A549 (cell line): ENCODE measurements around the gene SLC39A11. TPM values are rescaled to one million over a fixed set of nuclear protein-coding genes. Genes with fewer than 3 reads are reported as not detected.

Experiments
- ATAC-seq, 2 experiments: fragments of 200-7000 bp in 1 of 2; fragments of >200 bp in 1 of 2; cut with Nextera tagmentation in 1 of 2; cut with Tn5 transposase in 1 of 2; 3 replicates each; pipeline versions ENCODE4 v1.8.0 to v1.9.1; 2018 to 2020; ENCODE audit warnings: mild to moderate bottlenecking in 1 of 2, moderate library complexity in 1 of 2
- CTCF ChIA-PET: fragments of 300-600 bp; sonication (Branson Sonifier 250); formaldehyde crosslinking; extraction: SDS; loops from one replicate; lab custom pipeline; 2021; ENCODE audit warnings: antibody characterized with exemption, inconsistent platforms; lab: Yijun Ruan, JAX
- POLR2A ChIA-PET: fragments of 350-600 bp; formaldehyde crosslinking; extraction: SDS; loops from one replicate; lab custom pipeline; 2021; ENCODE audit warnings: antibody characterized with exemption, inconsistent platforms; lab: Yijun Ruan, JAX
- DNase-seq, 2 experiments: peaks; one replicate each; pipeline versions ENCODE4 v3.0.0 to v3.0.0-alpha.2; 2011 to 2016; ENCODE audit warnings: low read depth in 1 of 2, low spot score in 1 of 2
- FAIRE-seq: peaks from 2 replicates; lab custom pipeline; 2011; peaks lifted over from hg19 to GRCh38; lab: Jason Lieb, UNC
- H3K27ac ChIP-seq, 2 experiments: fragments of >200 bp; sonication (Bioruptor Twin); formaldehyde crosslinking; 3 replicates each; pipeline ENCODE4 v1.5.1; 2016 to 2017
- H3K4me1 ChIP-seq: fragments of >200 bp; sonication (Bioruptor Twin); formaldehyde crosslinking; 3 replicates; pipeline ENCODE4 v1.6.1; 2016
- H3K4me2 ChIP-seq: fragments of >200 bp; sonication (Bioruptor Twin); formaldehyde crosslinking; 3 replicates; pipeline ENCODE4 v1.6.1; 2016
- H3K4me3 ChIP-seq: fragments of >200 bp; sonication (Bioruptor Twin); formaldehyde crosslinking; 3 replicates; pipeline ENCODE4 v1.5.1; 2016
- H3K9me3 ChIP-seq: fragments of >200 bp; sonication (Bioruptor Twin); formaldehyde crosslinking; 3 replicates; pipeline ENCODE4 v1.6.1; 2016
- CBX2 ChIP-seq: fragments of 200-600 bp; sonication (generic); IDR thresholded peaks from 2 replicates; pipeline ENCODE4 v1.6.1; 2016; ENCODE audit warnings: low read depth, mild to moderate bottlenecking, borderline replicate concordance
- CEBPB ChIP-seq, 2 experiments: fragments of >200 bp in 1 of 2; sonication (Bioruptor Twin) in 1 of 2; formaldehyde crosslinking in 1 of 2; IDR thresholded peaks; 2 replicates each; pipeline ENCODE4 v1.6.1; 2012 to 2016
- CHD2 ChIP-seq: fragments of 150-350 bp; IDR thresholded peaks from 2 replicates; pipeline ENCODE4 v1.6.1; 2014; ENCODE audit warnings: low read length; ENCODE audit not compliant: partially characterized antibody
- CHD4 ChIP-seq: fragments of 200-600 bp; sonication (generic); IDR thresholded peaks from 2 replicates; pipeline ENCODE4 v1.6.1; 2016; ENCODE audit warnings: antibody characterized with exemption, mild to moderate bottlenecking, borderline replicate concordance
- FOXS1 ChIP-seq: fragments of 250-450 bp; sonication (Bioruptor Pico); IDR thresholded peaks from 2 replicates; pipeline ENCODE4 v1.5.0; 2020; ENCODE audit warnings: mild to moderate bottlenecking, moderate library complexity
- HDAC2 ChIP-seq: fragments of 200-600 bp; sonication (generic); IDR thresholded peaks from 2 replicates; pipeline ENCODE4 v1.6.1; 2016
- HOXA7 ChIP-seq: fragments of 250-450 bp; sonication (Bioruptor Pico); IDR thresholded peaks from 2 replicates; pipeline ENCODE4 v1.5.0; 2020; ENCODE audit warnings: mild to moderate bottlenecking, moderate library complexity
- HOXB13 ChIP-seq: fragments of 250-450 bp; sonication (Bioruptor Pico); IDR thresholded peaks from 2 replicates; pipeline ENCODE4 v1.5.0; 2020; ENCODE audit warnings: low read depth, mild to moderate bottlenecking, moderate library complexity
- HOXB5 ChIP-seq: fragments of 250-450 bp; sonication (Bioruptor Pico); IDR thresholded peaks from 2 replicates; pipeline ENCODE4 v1.5.0; 2020; ENCODE audit warnings: mild to moderate bottlenecking, moderate library complexity
- JUN ChIP-seq, 2 experiments: fragments of >200 bp; sonication (Bioruptor Twin); formaldehyde crosslinking; IDR thresholded peaks; 2 replicates in 1 of 2; 3 replicates in 1 of 2; pipeline ENCODE4 v1.6.1; 2016 to 2017
- MAX ChIP-seq: IDR thresholded peaks from 2 replicates; pipeline ENCODE4 v1.6.1; 2012
- NPAS2 ChIP-seq: fragments of 250-450 bp; sonication (Bioruptor Pico); IDR thresholded peaks from 2 replicates; pipeline ENCODE4 v1.8.0; 2022; ENCODE audit warnings: mild to moderate bottlenecking, moderate library complexity, borderline replicate concordance
- NR3C1 ChIP-seq: fragments of >200 bp; sonication (Bioruptor Twin); formaldehyde crosslinking; IDR thresholded peaks from 3 replicates; pipeline ENCODE4 v1.6.1; 2017
- PHF8 ChIP-seq: fragments of 200-600 bp; sonication (generic); IDR thresholded peaks from 2 replicates; pipeline ENCODE4 v1.6.1; 2016; ENCODE audit warnings: low read depth, mild to moderate bottlenecking, antibody characterized with exemption, moderate library complexity, borderline replicate concordance
- POLR2AphosphoS2 ChIP-seq: conservative IDR thresholded peaks from 2 replicates; pipeline ENCODE4 v1.6.1; 2012; ENCODE audit warnings: low read length, improper control_type of control experiment, inconsistent platforms
- RFX5 ChIP-seq: fragments of 450-650 bp; IDR thresholded peaks from 2 replicates; pipeline ENCODE4 v1.7.1; 2014; ENCODE audit warnings: antibody characterized with exemption, mild to moderate bottlenecking, moderate library complexity
- SMC3 ChIP-seq: fragments of >200 bp; sonication (Bioruptor Twin); formaldehyde crosslinking; IDR thresholded peaks from 3 replicates; pipeline ENCODE4 v1.6.1; 2018; ENCODE audit warnings: inconsistent platforms
- TP53 ChIP-seq: fragments of 250-450 bp; sonication (Bioruptor Pico); IDR thresholded peaks from 2 replicates; pipeline ENCODE4 v1.5.0; 2021; ENCODE audit warnings: mild to moderate bottlenecking, moderate library complexity
- USF2 ChIP-seq: fragments of 450-650 bp; IDR thresholded peaks from 2 replicates; pipeline ENCODE4 v1.6.1; 2014; ENCODE audit warnings: antibody characterized with exemption
- ZC3H11A ChIP-seq: fragments of 450-650 bp; IDR thresholded peaks from 2 replicates; pipeline ENCODE4 v1.6.1; 2014; ENCODE audit warnings: antibody characterized with exemption, mild to moderate bottlenecking
- ZNF302 ChIP-seq: fragments of 250-450 bp; sonication (Bioruptor Pico); IDR thresholded peaks from 2 replicates; pipeline ENCODE4 v1.9.0; 2021; ENCODE audit warnings: inconsistent platforms, mild to moderate bottlenecking, moderate library complexity
- WGBS: methylation state at CpG from one replicate; pipeline ENCODE4 v1.1.6; 2017; ENCODE audit errors: missing lambda C conversion rate; 5-methylcytosine and 5-hydroxymethylcytosine counted together
- polyA plus RNA-seq, 4 experiments: library from polyadenylated mRNA; depleted of rRNA in 3 of 4; stranded (reverse); fragments of >200 nt; fragmentation: RNase III in 1 of 4; extraction: RNeasy Plus Mini Kit Qiagen cat#74134 plus additional on column Dnase treatment in 1 of 4; gene quantifications; 2 replicates in 3 of 4; 3 replicates in 1 of 4; pipeline ENCODE4 v1.2.3, GENCODE V29; 2011 to 2017
- TF ChIP-seq, protein P1 (sequence below): fragments of >200 bp; sonication (Bioruptor Twin); formaldehyde crosslinking; IDR thresholded peaks from 2 replicates; pipeline ENCODE4 v1.6.1; 2016

SLC39A11 gene
- polyA plus RNA-seq, 2 of the 4 experiments (the other 2 are of a cell fraction), result 18.4 to 25.2 TPM

GRCh38 chr17:72737151-72737690, 355.3 kb downstream of the SLC39A11 start:
- DNase-seq (no peak), FAIRE-seq (no peak)
- H3K4me3 ChIP-seq, result no peak overlapping the region
- no peak overlapping the region for H3K27ac ChIP-seq
- TF ChIP-seq TP53 (CRISPR knock-in tag) (no peak), HOXA7 (CRISPR knock-in tag) (no peak), HOXB13 (no peak), HOXB5 (CRISPR knock-in tag) (no peak), CEBPB (IDR thresholded peaks at IDR 0.05) (no peak), CHD4 (no peak), ZNF302 (CRISPR knock-in tag) (no peak), RFX5 (no peak), JUN (IDR thresholded peaks at IDR 0.05) (no peak), FOXS1 (no peak), NPAS2 (CRISPR knock-in tag) (no peak), USF2 (no peak), MAX (no peak), CBX2 (no peak), CHD2 (no peak)
- TF ChIP-seq, protein P1, sequence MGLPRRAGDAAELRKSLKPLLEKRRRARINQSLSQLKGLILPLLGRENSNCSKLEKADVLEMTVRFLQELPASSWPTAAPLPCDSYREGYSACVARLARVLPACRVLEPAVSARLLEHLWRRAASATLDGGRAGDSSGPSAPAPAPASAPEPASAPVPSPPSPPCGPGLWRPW, result no peak
- TF ChIP-seq, all 56 proteins: peak for 0
- no peak for ATAC-seq
- CTCF ChIA-PET, result interaction anchor here (1.8 to 2.8 kb wide), 2 partner anchors 10 to 453 kb away, joined by 4 to 7 read pairs; no protein-coding TSS in a partner anchor
- 96% methylated on average over 4 of the region's 4 CpGs for WGBS
- no peaks in the 10 kb centered on the region for H3K9me3 ChIP-seq
- POLR2A ChIA-PET, result no interaction called here
- H3K4me2 ChIP-seq, result no peak overlapping the region
- no peaks in the 10 kb centered on the region for H3K4me1 ChIP-seq

- CTCF ChIA-PET, result interaction anchor here (1.2 to 13.3 kb wide), 6 partner anchors 10 to 450 kb away, joined by 5 to 483 read pairs (median 8); partner anchors contain the start of gene COG1
- no peak overlapping the region for H3K4me2 ChIP-seq
- no peak overlapping the region for H3K27ac ChIP-seq
- POLR2A ChIA-PET, result no interaction called here
- no peak overlapping the region for H3K4me3 ChIP-seq
- no peak for TF ChIP-seq CBX2
- no peak for TF ChIP-seq ZC3H11A
- TF ChIP-seq TP53 (CRISPR knock-in tag), result no peak
- TF ChIP-seq POLR2AphosphoS2, result no peak
- no peak for TF ChIP-seq HDAC2
- TF ChIP-seq SMC3, result no peak
- TF ChIP-seq NR3C1, result no peak
- DNase-seq, result no peak
- no peak for FAIRE-seq
- H3K9me3 ChIP-seq, result no peaks in the 10 kb centered on the region
- no peaks in the 10 kb centered on the region for H3K4me1 ChIP-seq
- ATAC-seq, result no peak
- 94% methylated on average over 8 of the region's 8 CpGs for WGBS
Measured at GRCh38 chr17:72735592-72735991, 356.9 kb downstream of the SLC39A11 start.

GRCh38 chr17:72735048-72735447, 357.4 kb downstream of the SLC39A11 start:
- no peaks in the 10 kb centered on the region for H3K4me1 ChIP-seq
- TF ChIP-seq PHF8, result no peak
- no peak for TF ChIP-seq NR3C1
- no peak overlapping the region for H3K27ac ChIP-seq
- CTCF ChIA-PET, result interaction anchor here (0.7 to 13.3 kb wide), 6 partner anchors 10 to 451 kb away, joined by 3 to 483 read pairs (median 8); partner anchors contain the start of gene COG1
- no peak overlapping the region for H3K4me3 ChIP-seq
- POLR2A ChIA-PET, result no interaction called here
- 89% methylated on average over 10 of the region's 10 CpGs for WGBS
- FAIRE-seq (no peak), ATAC-seq (no peak), DNase-seq (no peak)
- no peak overlapping the region for H3K4me2 ChIP-seq
- H3K9me3 ChIP-seq, result no peaks in the 10 kb centered on the region
